OCI-LY3 (cell line): ENCODE data around the gene CFAP298.

ENCODE experiments used
- H2AFZ ChIP-seq: fragments of 200-600, 300-600 bp; shearing (Covaris generic); 2 replicates; pipeline ENCODE4 v1.6.0; 2014; ENCODE audit warnings: antibody characterized with exemption, low read depth, low read length
- H3K27ac ChIP-seq: fragments of 200-600, 300-600 bp; sonication (generic); 2 replicates; pipeline ENCODE4 v1.5.1; 2014; ENCODE audit warnings: mild to moderate bottlenecking, low read length, moderate library complexity, mixed read lengths
- H3K27me3 ChIP-seq: fragments of 200-600, 300-600 bp; sonication (generic); 2 replicates; pipeline ENCODE4 v1.6.1; 2014; ENCODE audit warnings: low read depth, low read length, mixed read lengths
- H3K36me3 ChIP-seq: fragments of 200-600, 300-600 bp; sonication (generic); replicated peaks from 2 replicates; pipeline ENCODE3; 2014; ENCODE audit warnings: low read depth, low read length, mixed read lengths
- H3K4me1 ChIP-seq: fragments of 300-600, 200-600 bp; sonication (generic); 2 replicates; pipeline ENCODE4 v1.6.1; 2014; ENCODE audit warnings: low read length, mixed read lengths
- H3K4me2 ChIP-seq: fragments of 200-600, 300-600 bp; sonication (generic); 2 replicates; pipeline ENCODE4 v1.6.1; 2014; ENCODE audit warnings: low read length, mixed read lengths
- H3K4me3 ChIP-seq: fragments of 300-600, 200-600 bp; sonication (generic); 2 replicates; pipeline ENCODE4 v1.5.1; 2014; ENCODE audit warnings: antibody characterized with exemption, mild to moderate bottlenecking, low read length, moderate library complexity
- H3K79me2 ChIP-seq: fragments of 300-600, 200-600 bp; shearing (Covaris generic); 2 replicates; pipeline ENCODE4 v1.6.1; 2014; ENCODE audit warnings: mild to moderate bottlenecking, low read length, mixed read lengths
- H3K9ac ChIP-seq: fragments of 300-600, 200-600 bp; shearing (Covaris generic); 2 replicates; pipeline ENCODE4 v1.6.0; 2014; ENCODE audit warnings: mild to moderate bottlenecking, low read length, moderate library complexity
- H3K9me3 ChIP-seq: fragments of 200-600, 300-600 bp; shearing (Covaris generic); 2 replicates; pipeline ENCODE4 v1.6.1; 2014; ENCODE audit warnings: low read length, mixed read lengths; ENCODE audit not compliant: insufficient read depth
- H4K20me1 ChIP-seq: fragments of 200-600, 300-600 bp; sonication (generic); 2 replicates; pipeline ENCODE4 v1.6.1; 2016; ENCODE audit warnings: low read length, mixed read lengths; ENCODE audit not compliant: insufficient read depth
- EZH2phosphoT487 ChIP-seq: fragments of 200-600 bp; shearing (Covaris generic); IDR thresholded peaks from 2 replicates; pipeline ENCODE4 v1.6.1; 2018; ENCODE audit warnings: antibody characterized with exemption, mixed run types, low read depth
- TF ChIP-seq, protein P1 (sequence below): fragments of 200-600, 300-600 bp; sonication (generic); IDR thresholded peaks from 2 replicates; pipeline ENCODE4 v1.5.1; 2014; ENCODE audit warnings: antibody characterized with exemption, low read length, low read depth

CFAP298 gene

DNA sequence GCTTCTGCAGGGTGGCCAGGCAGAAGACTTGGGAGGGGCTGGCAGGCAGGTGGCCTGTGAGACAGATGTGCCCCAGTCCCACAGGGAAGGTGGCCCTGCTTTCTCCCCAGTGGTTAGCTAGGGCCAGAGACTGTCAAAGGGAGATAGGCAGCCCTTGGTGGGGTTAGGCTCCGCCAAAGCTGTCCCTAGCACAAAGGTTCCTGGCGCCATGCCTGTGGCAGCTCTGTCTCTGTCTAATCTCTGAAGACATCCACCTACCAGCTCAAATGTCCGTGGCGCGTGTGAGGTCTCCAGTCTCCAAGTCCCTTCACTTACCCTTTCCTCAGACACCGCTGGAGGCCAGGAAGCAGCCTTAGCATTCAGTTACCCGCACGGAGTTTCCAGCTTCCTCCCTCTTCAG is 44.6 kb downstream of the CFAP298 start:
- Histone ChIP-seq H3K9ac (no peak overlapping the region), H3K4me1 (peaks cover 2% of the 10 kb centered on the region; the same call in 1 of the 2 replicates), H3K9me3 (no peaks in the 10 kb centered on the region), H4K20me1 (no peaks in the 10 kb centered on the region), H3K27me3 (0 out of 2 replicates have a peak, but pooled peaks cover 4% of the 10 kb centered on the region), H3K36me3 (no peaks in the 10 kb centered on the region), H3K79me2 (no peaks in the 10 kb centered on the region), H3K27ac (no peak overlapping the region), H3K4me2 (no peak overlapping the region), H3K4me3 (no peak overlapping the region), H2AFZ (no peak overlapping the region)
- TF ChIP-seq, protein P1, sequence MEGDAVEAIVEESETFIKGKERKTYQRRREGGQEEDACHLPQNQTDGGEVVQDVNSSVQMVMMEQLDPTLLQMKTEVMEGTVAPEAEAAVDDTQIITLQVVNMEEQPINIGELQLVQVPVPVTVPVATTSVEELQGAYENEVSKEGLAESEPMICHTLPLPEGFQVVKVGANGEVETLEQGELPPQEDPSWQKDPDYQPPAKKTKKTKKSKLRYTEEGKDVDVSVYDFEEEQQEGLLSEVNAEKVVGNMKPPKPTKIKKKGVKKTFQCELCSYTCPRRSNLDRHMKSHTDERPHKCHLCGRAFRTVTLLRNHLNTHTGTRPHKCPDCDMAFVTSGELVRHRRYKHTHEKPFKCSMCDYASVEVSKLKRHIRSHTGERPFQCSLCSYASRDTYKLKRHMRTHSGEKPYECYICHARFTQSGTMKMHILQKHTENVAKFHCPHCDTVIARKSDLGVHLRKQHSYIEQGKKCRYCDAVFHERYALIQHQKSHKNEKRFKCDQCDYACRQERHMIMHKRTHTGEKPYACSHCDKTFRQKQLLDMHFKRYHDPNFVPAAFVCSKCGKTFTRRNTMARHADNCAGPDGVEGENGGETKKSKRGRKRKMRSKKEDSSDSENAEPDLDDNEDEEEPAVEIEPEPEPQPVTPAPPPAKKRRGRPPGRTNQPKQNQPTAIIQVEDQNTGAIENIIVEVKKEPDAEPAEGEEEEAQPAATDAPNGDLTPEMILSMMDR, result no peak
- no peak for TF ChIP-seq EZH2phosphoT487

DNA sequence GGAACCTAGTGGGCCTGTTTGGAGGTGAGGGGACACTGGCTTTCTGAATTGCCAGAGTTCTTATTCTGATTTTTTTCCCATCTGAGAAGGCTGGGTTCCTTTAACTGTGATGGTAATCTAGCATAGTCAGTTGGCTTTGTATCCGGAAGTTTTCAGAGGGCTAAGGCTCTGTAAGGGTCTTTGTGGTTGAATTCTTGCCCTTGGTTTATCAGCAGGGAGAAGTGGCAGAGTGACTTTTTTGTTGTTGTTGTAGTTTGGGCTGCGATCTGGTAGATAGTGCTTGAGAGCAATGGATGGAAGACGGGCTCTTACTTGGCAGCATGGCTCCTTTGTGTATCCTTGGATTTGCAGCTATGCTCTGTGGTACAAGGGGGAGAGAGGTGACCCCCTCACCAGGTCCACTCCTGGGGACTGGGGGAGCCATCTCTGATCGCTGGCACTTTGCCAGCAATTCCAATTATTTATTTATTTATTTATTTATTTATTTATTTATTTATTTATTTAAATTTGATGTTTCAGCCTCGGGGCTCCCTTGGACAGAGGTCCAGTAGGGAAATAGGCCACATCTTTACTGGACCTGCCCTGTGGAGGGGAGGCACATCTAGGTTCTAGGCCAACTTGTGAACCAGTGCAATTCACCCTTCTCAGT is 45.3 kb downstream of the CFAP298 start:
- Histone ChIP-seq H3K9ac (no peak overlapping the region), H3K27me3 (0 out of 2 replicates have a peak, but pooled peaks cover 4% of the 10 kb centered on the region), H3K36me3 (no peaks in the 10 kb centered on the region), H3K27ac (no peak overlapping the region), H3K4me1 (peaks cover 2% of the 10 kb centered on the region; the same call in 1 of the 2 replicates), H3K79me2 (no peaks in the 10 kb centered on the region), H4K20me1 (no peaks in the 10 kb centered on the region), H3K9me3 (no peaks in the 10 kb centered on the region), H3K4me3 (no peak overlapping the region), H2AFZ (no peak overlapping the region), H3K4me2 (no peak overlapping the region)
- TF ChIP-seq, protein P1, result no peak
- TF ChIP-seq EZH2phosphoT487, result no peak

DNA sequence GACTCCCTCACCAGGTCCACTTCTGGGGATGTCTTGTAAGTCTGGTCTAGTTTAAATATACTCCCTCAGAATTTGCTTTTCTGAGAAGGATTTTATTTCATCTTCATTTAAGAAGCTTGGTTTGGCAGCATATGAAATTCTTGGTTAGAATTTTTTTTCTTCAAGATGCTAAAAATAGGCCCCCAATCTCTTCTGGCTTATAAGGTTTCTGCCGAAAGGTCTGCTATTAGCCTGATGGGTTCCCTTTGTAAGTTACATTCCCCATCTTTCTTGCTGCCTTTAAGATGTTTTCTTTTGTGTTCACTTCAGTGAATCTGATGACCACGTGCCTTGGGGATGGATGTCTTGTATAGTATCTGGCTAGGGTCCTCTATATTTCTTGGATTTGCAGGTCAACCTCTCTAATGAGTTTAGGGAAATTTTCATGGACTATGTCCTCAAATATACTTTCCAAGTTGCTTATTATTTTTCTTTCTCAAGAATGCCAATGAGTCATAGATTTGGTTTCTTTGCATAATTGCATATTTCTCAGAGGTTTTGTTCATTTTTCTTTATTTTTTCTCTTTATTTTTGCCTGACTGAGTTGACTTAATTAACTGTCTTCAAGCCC is 46.2 kb downstream of the CFAP298 start:
- Histone ChIP-seq H3K27me3 (0 out of 2 replicates have a peak, but pooled peaks cover 4% of the 10 kb centered on the region), H4K20me1 (no peaks in the 10 kb centered on the region), H3K27ac (no peak overlapping the region), H3K36me3 (no peaks in the 10 kb centered on the region), H3K9ac (no peak overlapping the region), H3K79me2 (no peaks in the 10 kb centered on the region), H3K4me3 (no peak overlapping the region), H3K9me3 (no peaks in the 10 kb centered on the region), H3K4me2 (no peak overlapping the region), H3K4me1 (peaks cover 2% of the 10 kb centered on the region; the same call in 1 of the 2 replicates), H2AFZ (no peak overlapping the region)
- TF ChIP-seq, protein P1, result no peak
- TF ChIP-seq EZH2phosphoT487, result no peak

GRCh38 chr21:32562915-32563314 is 49.3 kb downstream of the CFAP298 start:
- TF ChIP-seq, protein P1, result no peak
- TF ChIP-seq EZH2phosphoT487, result no peak
- Histone ChIP-seq H3K27me3 (no peaks in the 10 kb centered on the region), H3K4me3 (no peak overlapping the region), H3K79me2 (no peaks in the 10 kb centered on the region), H3K4me2 (no peak overlapping the region), H3K36me3 (no peaks in the 10 kb centered on the region), H2AFZ (no peak overlapping the region), H3K9me3 (no peaks in the 10 kb centered on the region), H3K4me1 (no peaks in the 10 kb centered on the region), H3K27ac (no peak overlapping the region), H4K20me1 (no peaks in the 10 kb centered on the region), H3K9ac (no peak overlapping the region)
